ENCODE measurements around the gene STAT3. TPM values are rescaled to one million over a fixed set of nuclear protein-coding genes. Genes with fewer than 3 reads are reported as not detected.

Gene STAT3
- total and polyA plus RNA-seq, 2 donors (not counting 3 experiments of a cell fraction or from before 2014, with no cell fraction given), result 59.1 to 124 TPM

- DNase-seq (ENCODE audit: low read depth, low spot score), result peak; percentile 45
- TF ChIP-seq MYC (IDR thresholded peaks at IDR 0.05; ENCODE audit: low read depth, low read length) (no peak), POLR2AphosphoS5 (IDR thresholded peaks at IDR 0.05; ENCODE audit: insufficient read depth, low read depth, low read length) (no peak), FOS (IDR thresholded peaks at IDR 0.05; ENCODE audit: borderline replicate concordance, insufficient read depth, low read length) (no peak), JUN (IDR thresholded peaks at IDR 0.05; ENCODE audit: borderline replicate concordance, insufficient read depth, insufficient read length, low read depth) (no peak), MAX (IDR thresholded peaks at IDR 0.05; ENCODE audit: insufficient read depth, insufficient read length) (no peak), EZH2 (IDR thresholded peaks at IDR 0.05; ENCODE audit: borderline replicate concordance, low read depth, low read length, severe bottlenecking) (no peak), GATA2 (IDR thresholded peaks at IDR 0.05; ENCODE audit: insufficient read depth, insufficient read length, low read depth, low read length) (no peak)
- H3K27me3 ChIP-seq (ENCODE audit: control insufficient read depth in 2 of 2, insufficient read depth in 2 of 2, low read length in 2 of 2), result no peaks in the 10 kb centered on the region
- H3K4me1 ChIP-seq (ENCODE audit: control insufficient read depth, extremely low read depth, insufficient read depth, low read length), result peaks cover 14% of the 10 kb centered on the region
- no peak overlapping the region for H3K27ac ChIP-seq (ENCODE audit: insufficient read depth, low read depth, low read length)
- dilution Hi-C loops (cut with MboI; ENCODE audit: extremely low pct_ligation_motif_present, low sequenced_read_pairs) (no loop called here), intact Hi-C loops (cut with micrococcal nuclease) (loop anchor here (2.0 kb wide), 1 partner anchor 68 kb away; no protein-coding TSS in a partner anchor)
- no peaks in the 10 kb centered on the region for H4K20me1 ChIP-seq (replicated peaks; ENCODE audit: control insufficient read depth, extremely low read depth, insufficient read depth, low read length)
- peaks cover 0 to 1% of the 10 kb centered on the region in 2 experiments for H3K36me3 ChIP-seq (ENCODE audit: control insufficient read depth in 2 of 2, extremely low read depth in 1 of 2, insufficient read depth in 2 of 2, low read length in 2 of 2)
- peak; percentile 55 for FAIRE-seq
- POLR2A ChIA-PET, result interaction anchor here (0.6 kb wide), 1 partner anchor 712 kb away, joined by 9 read pairs; no protein-coding TSS in a partner anchor
- H3K79me2 ChIP-seq (ENCODE audit: control insufficient read depth, insufficient read depth, low read length), result no peaks in the 10 kb centered on the region
- H2AFZ ChIP-seq (ENCODE audit: low read depth, low read length), result no peak overlapping the region
- H3K4me2 ChIP-seq (ENCODE audit: insufficient read depth, low read length), result no peak overlapping the region
- CTCF ChIA-PET, result interaction anchor here (9.6 kb wide), 1 partner anchor 68 kb away, joined by 89 read pairs; no protein-coding TSS in a partner anchor
- H3K9me1 ChIP-seq (replicated peaks; ENCODE audit: control insufficient read depth, extremely low read depth, insufficient read depth, low read length), result no peaks in the 10 kb centered on the region
- H3K9ac ChIP-seq (replicated peaks; ENCODE audit: extremely low read depth, insufficient read depth, low read length), result no peak overlapping the region
- H3K9me3 ChIP-seq (replicated peaks; ENCODE audit: control insufficient read depth, insufficient read depth, low read length), result no peaks in the 10 kb centered on the region
- H3K4me3 ChIP-seq (replicated peaks in 1 of 3; ENCODE audit: insufficient read depth in 1 of 3, low read depth in 1 of 3, low read length in 3 of 3), result no peak overlapping the region
- no TSS peak for BruUV-seq (replicated peaks)
Measured at GRCh38 chr17:42291129-42291528, 97.1 kb downstream of the STAT3 start.

- POLR2A ChIA-PET, result interaction anchor here (0.6 kb wide), 1 partner anchor 712 kb away, joined by 9 read pairs; no protein-coding TSS in a partner anchor
- no peak for FAIRE-seq
- no peaks in the 10 kb centered on the region for H3K36me3 ChIP-seq (ENCODE audit: control insufficient read depth in 2 of 2, extremely low read depth in 1 of 2, insufficient read depth in 2 of 2, low read length in 2 of 2)
- H3K4me2 ChIP-seq (ENCODE audit: insufficient read depth, low read length), result no peak overlapping the region
- no TSS peak for BruUV-seq (replicated peaks)
- H3K9ac ChIP-seq (replicated peaks; ENCODE audit: extremely low read depth, insufficient read depth, low read length), result no peak overlapping the region
- CTCF ChIA-PET, result interaction anchor here (1.0 to 9.6 kb wide), 2 partner anchors 68 to 227 kb away, joined by 3 to 89 read pairs; no protein-coding TSS in a partner anchor
- dilution Hi-C loops (cut with MboI; ENCODE audit: extremely low pct_ligation_motif_present, low sequenced_read_pairs), result no loop called here
- intact Hi-C loops (cut with micrococcal nuclease), result loop anchor here (2.0 kb wide), 1 partner anchor 68 kb away; no protein-coding TSS in a partner anchor
- H3K4me3 ChIP-seq (replicated peaks in 1 of 3; ENCODE audit: insufficient read depth in 1 of 3, low read depth in 1 of 3, low read length in 3 of 3), result no peak overlapping the region
- no peaks in the 10 kb centered on the region for H4K20me1 ChIP-seq (replicated peaks; ENCODE audit: control insufficient read depth, extremely low read depth, insufficient read depth, low read length)
- DNase-seq (ENCODE audit: low read depth, low spot score), result no peak
- no peaks in the 10 kb centered on the region for H3K9me1 ChIP-seq (replicated peaks; ENCODE audit: control insufficient read depth, extremely low read depth, insufficient read depth, low read length)
- no peaks in the 10 kb centered on the region for H3K27me3 ChIP-seq (ENCODE audit: control insufficient read depth in 2 of 2, insufficient read depth in 2 of 2, low read length in 2 of 2)
- no peak for TF ChIP-seq MYC (IDR thresholded peaks at IDR 0.05; ENCODE audit: low read depth, low read length)
- TF ChIP-seq MAX (IDR thresholded peaks at IDR 0.05; ENCODE audit: insufficient read depth, insufficient read length), result no peak
- TF ChIP-seq CTCF (IDR thresholded peaks at IDR 0.05; ENCODE audit: extremely low read depth in 1 of 2, insufficient read depth in 1 of 2, low read depth in 1 of 2, low read length in 2 of 2), result no peak
- no peaks in the 10 kb centered on the region for H3K9me3 ChIP-seq (replicated peaks; ENCODE audit: control insufficient read depth, insufficient read depth, low read length)
- no peaks in the 10 kb centered on the region for H3K79me2 ChIP-seq (ENCODE audit: control insufficient read depth, insufficient read depth, low read length)
- peaks cover 14% of the 10 kb centered on the region for H3K4me1 ChIP-seq (ENCODE audit: control insufficient read depth, extremely low read depth, insufficient read depth, low read length)
- no peak overlapping the region for H2AFZ ChIP-seq (ENCODE audit: low read depth, low read length)
- H3K27ac ChIP-seq (ENCODE audit: insufficient read depth, low read depth, low read length), result no peak overlapping the region
Measured at GRCh38 chr17:42290577-42290976, 97.7 kb downstream of the STAT3 start.
